ENCODE results near the gene EME2.

Gene EME2

GRCh38 chr16:1745900-1746692 lies 26.5 kb upstream of the EME2 start:
- DNase-seq = no peak

DNA sequence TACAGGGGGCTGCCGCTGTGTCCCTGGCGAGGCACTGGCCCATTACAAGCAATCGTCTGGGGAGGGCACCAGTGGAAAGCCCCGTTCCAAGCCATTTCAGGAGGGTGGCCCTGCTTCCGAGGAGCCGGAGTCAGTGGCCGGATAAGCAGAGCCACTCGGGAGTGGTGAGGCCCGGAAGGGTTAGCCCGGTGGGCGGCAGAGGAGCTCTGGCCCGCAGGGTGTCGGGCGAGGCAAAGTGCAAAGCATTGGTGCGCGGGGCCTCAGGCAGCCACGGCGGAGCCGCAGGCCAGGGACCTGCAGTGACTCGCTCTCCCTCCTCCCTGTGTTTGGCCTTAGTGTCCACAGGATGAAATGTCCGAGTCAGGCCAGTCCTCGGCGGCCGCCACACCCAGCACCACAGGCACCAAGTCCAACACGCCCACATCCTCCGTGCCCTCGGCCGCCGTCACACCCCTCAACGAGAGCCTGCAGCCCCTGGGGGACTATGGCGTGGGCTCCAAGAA lies 25.9 kb upstream of the EME2 start:
- no peak for DNase-seq

DNA sequence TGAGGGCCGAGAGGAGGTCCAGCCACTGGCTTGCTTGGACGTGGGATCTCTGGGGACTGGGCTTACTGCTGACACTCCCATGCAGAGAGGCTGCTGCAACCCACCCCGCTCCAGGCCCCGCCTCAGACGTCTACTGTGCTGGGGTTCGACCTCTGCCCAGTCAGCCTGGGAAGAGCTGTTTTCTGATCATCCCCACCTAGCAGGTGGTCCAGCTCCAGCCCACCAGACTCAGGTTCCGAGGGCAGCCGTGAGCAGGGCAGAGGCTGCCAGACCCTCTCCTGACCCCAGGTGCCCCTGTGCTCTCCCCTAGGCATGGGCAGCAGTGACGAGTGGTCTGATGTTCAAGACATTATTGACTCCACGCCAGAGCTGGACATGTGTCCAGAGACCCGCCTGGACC lies 24.7 kb upstream of the EME2 start:
- no peak for DNase-seq

GRCh38 chr16:1749152-1750117 lies 23.2 kb upstream of the EME2 start:
- DNase-seq = no peak

DNA sequence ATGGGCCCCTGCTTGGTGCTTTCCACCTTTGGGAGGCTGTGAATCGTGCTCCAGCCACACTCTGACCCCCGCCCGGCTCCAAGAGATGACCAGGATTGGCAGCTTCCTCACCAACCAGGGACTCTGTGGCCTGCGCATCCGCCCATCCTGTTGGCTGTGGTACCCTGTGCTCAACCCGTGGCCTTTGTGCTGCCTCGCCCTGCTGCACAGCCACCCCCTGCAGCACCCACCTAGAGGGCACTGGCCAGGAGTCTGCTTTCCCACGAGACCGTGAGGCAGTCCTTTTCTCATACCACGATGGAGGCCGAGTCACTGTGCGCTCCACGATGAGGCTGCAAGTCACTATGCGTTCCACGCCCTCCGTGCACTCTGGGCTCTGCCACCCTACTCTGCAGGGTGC lies 20.7 kb upstream of the EME2 start:
- no peak for DNase-seq

DNA sequence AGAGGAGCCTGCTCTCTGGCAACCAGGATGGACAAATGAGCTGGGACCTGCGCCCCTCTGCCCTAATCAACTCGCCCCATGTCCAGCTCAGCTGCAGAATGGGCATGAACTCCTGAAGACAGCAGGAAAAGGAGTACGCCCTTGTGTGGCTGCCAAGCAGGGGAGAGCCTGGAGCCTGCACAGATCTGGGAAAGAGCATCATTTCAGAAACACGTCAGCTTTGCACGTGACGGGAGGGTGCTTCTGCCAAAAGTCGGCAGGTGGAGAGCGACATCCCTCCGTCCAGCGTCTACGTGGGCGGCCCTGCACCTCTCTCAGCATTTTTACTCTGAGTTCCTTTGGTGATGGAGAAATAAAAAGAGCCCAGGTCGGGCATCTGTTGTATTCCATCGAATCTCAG lies 19.8 kb upstream of the EME2 start:
- no peak for DNase-seq

DNA sequence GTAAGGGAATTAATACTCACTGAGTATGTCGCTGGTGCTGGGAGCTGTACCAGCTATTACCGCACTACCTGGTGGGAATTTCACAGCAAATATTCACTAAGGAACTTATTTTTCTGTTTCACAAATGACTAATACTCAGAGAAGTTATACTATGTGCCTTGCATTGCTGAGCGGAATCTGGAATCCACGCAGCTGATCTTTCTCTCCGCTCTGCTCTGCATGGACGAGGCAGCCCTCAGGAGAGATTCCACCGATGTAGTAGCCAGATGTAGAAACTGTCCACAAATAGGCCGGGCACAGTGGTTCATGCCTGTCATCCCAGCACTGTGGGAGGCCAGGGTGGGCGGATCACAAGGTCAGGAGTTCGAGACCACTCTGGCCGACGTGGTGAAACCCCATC lies 18.4 kb upstream of the EME2 start:
- DNase-seq = no peak

DNA sequence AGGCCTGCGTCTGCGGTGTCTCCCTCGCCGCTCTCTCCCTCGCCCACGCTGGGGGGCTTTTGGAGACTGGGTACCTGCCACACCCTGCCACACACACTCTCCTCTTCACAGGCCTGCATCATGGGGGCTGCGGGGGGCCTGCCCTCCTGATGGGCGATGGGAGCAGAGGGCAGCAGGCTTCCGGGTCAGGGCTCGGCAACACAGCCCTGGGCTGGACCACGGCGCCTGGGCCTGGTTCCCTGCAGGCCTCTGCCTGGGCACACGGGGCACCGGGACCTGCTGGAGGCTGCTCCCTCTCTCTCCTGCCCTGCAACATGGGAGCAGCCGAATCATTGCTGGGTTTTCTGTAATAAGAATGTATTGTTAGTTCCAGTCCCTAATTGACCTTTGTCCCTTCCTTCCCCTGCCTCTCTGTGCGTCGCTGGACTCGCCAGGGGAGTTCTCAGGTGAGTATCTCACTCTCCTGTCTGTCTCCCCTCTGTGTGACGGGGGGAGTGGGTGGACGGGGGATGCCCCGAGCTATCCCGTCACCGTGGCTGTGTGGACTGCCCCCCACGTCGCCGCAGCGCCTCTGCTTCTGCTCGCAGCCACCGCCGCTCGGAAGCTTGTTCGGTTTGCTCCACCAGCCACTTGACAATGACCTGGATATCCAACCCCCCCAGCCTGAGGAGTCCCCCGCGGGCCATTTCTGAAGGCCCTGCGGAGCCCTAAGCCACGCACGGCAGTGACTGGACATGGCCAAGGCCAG lies 14.7 kb upstream of the EME2 start:
- DNase-seq = no peak

DNA sequence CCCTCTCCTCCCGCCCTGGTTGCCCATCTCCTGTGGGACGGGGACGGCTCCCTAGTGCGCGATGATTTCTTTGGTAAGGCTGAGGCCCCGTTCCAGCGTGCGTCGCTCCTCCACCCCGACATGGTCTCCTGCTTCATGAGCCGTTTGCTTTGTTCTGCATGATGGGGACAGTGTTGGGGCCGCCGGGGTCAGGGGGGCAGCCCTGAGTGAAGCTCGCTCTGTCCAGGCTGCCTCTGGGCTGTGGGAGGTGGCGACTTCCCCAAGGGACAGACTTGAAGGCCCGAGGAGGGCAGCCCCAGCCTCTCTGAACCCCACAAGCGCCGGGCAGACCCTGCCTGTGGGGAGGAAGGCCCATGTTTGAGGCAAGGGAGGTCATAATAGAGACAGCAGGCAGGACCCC lies 13.7 kb upstream of the EME2 start:
- no peak for DNase-seq

DNA sequence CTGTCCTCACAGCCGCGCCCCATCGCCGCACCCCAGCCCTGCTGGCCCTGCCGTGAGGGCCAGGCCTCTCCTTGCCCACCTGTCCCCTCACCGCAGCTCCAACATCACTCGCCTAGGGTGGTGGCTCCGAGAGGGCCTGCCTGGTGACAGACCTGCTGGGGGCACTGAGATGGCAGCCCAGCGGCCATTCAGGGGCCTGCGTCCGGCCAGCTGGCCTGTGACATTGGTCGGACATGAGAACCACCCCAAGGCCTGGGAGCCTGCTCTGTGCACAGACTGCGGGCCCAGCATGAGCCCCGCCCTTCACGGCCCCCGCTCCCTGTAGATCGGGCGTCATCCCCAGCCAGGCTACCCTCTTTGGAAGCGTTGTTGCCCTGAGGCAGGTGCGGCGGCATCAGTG lies 13.1 kb upstream of the EME2 start:
- DNase-seq = no peak

GRCh38 chr16:1760911-1761310 lies 11.7 kb upstream of the EME2 start:
- DNase-seq = no peak

GRCh38 chr16:1761751-1762150 lies 10.9 kb upstream of the EME2 start:
- no peak for DNase-seq

GRCh38 chr16:1762196-1762878 lies 10.3 kb upstream of the EME2 start:
- no peak for DNase-seq

- no peak for DNase-seq
These were observed 9.6 kb upstream of the EME2 start for GRCh38 chr16:1762879-1763520.

GRCh38 chr16:1763521-1764511 lies 8.8 kb upstream of the EME2 start:
- DNase-seq = no peak

GRCh38 chr16:1764971-1765370 lies 7.6 kb upstream of the EME2 start:
- no peak for DNase-seq

- DNase-seq = no peak
These were observed 6.8 kb upstream of the EME2 start for GRCh38 chr16:1765826-1766225.

GRCh38 chr16:1766231-1766630 lies 6.4 kb upstream of the EME2 start:
- no peak for DNase-seq

DNA sequence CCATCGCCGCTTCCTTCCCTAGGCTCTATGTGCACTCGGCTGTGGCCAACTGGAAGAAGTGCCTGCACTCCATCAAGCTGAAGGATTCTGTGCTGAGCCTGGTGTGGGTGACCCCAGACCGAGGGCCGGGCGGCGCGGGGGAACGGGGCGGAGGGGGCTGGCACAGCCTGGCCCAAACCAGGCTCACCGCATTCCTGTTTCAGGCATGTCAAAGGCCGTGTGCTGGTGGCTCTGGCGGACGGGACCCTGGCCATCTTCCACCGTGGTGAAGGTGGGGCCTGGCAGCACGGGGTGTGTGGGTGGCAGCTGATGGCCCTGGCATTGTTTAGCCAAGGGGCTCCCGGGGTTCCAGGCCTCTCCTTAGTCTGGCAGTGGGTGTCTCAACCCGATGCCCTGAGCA lies 5.9 kb upstream of the EME2 start:
- no peak for DNase-seq

- DNase-seq = no peak
These were observed 5.3 kb upstream of the EME2 start for GRCh38 chr16:1767116-1767994.
